Small intestine (tissue), 7 donors: ENCODE measurements around the gene HRH3. TPM values are rescaled to one million over a fixed set of nuclear protein-coding genes. Genes with fewer than 3 reads are reported as not detected.

Source experiments
- DNase-seq, 2 donors: peaks; one replicate each; pipeline versions ENCODE4 v3.0.0 to v3.0.0-alpha.2; 2013
- FAIRE-seq: peaks from 2 replicates; lab custom pipeline; 2012; peaks lifted over from hg19 to GRCh38; lab: Jason Lieb, UNC
- H3K27ac ChIP-seq, 3 donors: one replicate each; pipeline ENCODE4 v1.5.1; 2013; ENCODE audit warnings: low read length in 2 of 3, mild to moderate bottlenecking in 2 of 3, control low read depth in 1 of 3, inconsistent platforms in 1 of 3, low read depth in 1 of 3, moderate library complexity in 1 of 3
- H3K27me3 ChIP-seq, 3 donors: one replicate each; pipeline ENCODE4 v1.6.1; 2013; ENCODE audit warnings: low read length in 3 of 3, inconsistent platforms in 1 of 3; ENCODE audit not compliant: control insufficient read depth in 3 of 3, insufficient read depth in 3 of 3
- H3K36me3 ChIP-seq, 3 donors: one replicate each; pipeline ENCODE4 v1.6.1; 2013; ENCODE audit warnings: low read length in 3 of 3, inconsistent platforms in 1 of 3, low read depth in 1 of 3, mild to moderate bottlenecking in 1 of 3, moderate library complexity in 1 of 3; ENCODE audit not compliant: control insufficient read depth in 3 of 3, insufficient read depth in 2 of 3
- H3K4me1 ChIP-seq, 3 donors: one replicate each; pipeline ENCODE4 v1.6.1; 2013; ENCODE audit warnings: low read length in 2 of 3, inconsistent platforms in 1 of 3, low read depth in 1 of 3, mild to moderate bottlenecking in 1 of 3, moderate library complexity in 1 of 3; ENCODE audit not compliant: control insufficient read depth in 3 of 3, insufficient read depth in 2 of 3
- H3K4me3 ChIP-seq, 3 donors: one replicate each; pipeline ENCODE4 v1.5.1; 2013; ENCODE audit warnings: low read length in 3 of 3, control low read depth in 1 of 3, inconsistent platforms in 1 of 3, low read depth in 1 of 3, mild to moderate bottlenecking in 1 of 3, moderate library complexity in 1 of 3
- H3K9me3 ChIP-seq, 2 donors: one replicate each; pipeline ENCODE4 v1.6.1; 2013; ENCODE audit warnings: low read depth in 1 of 2, low read length in 1 of 2; ENCODE audit not compliant: control insufficient read depth in 2 of 2, insufficient read depth in 1 of 2
- WGBS, 3 donors: extraction: QIAGEN DNeasy Blood & Tissue Kit; methylation state at CpG; one replicate each; pipeline ENCODE4 v1.1.7; 2013; 5-methylcytosine and 5-hydroxymethylcytosine counted together
- polyA plus RNA-seq, 4 donors: library from polyadenylated mRNA; stranded (reverse) in 3 of 4; unstranded in 1 of 4; fragments of 200-250 nt in 3 of 4; fragments of 120-200 nt in 1 of 4; gene quantifications; one replicate each; pipeline versions ENCODE4 v1.2.1 to v1.2.3, GENCODE V29; 2013
- donor health status: healthy with polysubstance abuse.
- donor health status: control.
- donor health status: control.
- donor health status: Bipolar disorder and iron deficiency.
- donor health status: healthy.

The HRH3 gene
- polyA plus RNA-seq, 4 donors: 0.06 to 0.31 TPM; not detected in 2

DNA sequence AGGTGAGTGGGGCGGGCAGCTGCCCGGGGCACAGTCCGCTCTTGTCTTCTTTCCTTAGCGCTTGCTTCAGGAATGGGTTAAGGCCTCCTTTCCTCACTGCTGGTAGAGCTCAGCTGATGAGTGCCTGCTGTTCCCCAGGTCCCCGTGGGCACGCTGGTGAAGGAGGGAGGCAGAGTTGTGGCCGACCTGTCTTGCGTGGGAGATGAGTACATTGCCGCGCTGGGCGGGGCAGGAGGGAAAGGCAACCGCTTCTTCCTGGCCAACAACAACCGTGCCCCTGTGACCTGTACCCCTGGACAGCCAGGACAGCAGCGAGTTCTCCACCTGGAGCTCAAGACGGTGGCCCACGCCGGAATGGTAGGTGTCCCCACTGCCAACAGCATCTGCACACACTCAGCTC lies 21.6 kb downstream of the HRH3 start:
- 92 to 97% (median 96%) methylated on average over 16 to 17 of the region's 17 CpGs for WGBS, 3 donors
- peaks cover 25 to 64% (median 26%) of the 10 kb centered on the region in 3 donors for H3K36me3 ChIP-seq
- no peaks in the 10 kb centered on the region for H3K4me1 ChIP-seq
- H3K4me3 ChIP-seq: no peak overlapping the region
- FAIRE-seq (no peak), DNase-seq (no peak)
- H3K9me3 ChIP-seq: no peaks in the 10 kb centered on the region
- H3K27me3 ChIP-seq: no peaks in the 10 kb centered on the region
- no peak overlapping the region for H3K27ac ChIP-seq

DNA sequence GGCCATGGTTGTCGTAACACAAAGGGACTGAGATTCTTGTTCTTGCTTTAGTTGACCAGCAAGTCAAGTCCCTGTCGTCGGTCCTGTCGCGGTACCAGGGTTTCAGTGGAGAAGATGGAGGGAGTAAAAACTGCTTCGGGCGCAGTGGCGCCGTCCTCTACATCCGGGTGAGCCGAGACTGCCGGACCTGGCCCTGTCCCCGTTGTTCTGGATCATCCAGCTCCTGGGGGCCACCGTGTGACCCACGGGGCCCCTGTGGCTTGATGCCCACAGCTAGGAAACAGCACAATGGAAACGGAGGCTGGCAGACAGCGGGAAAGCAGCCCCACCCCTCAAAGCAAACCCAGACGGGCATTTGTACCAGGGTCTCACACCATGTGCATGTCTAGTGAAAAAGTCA lies 22.3 kb downstream of the HRH3 start:
- no peaks in the 10 kb centered on the region for H3K4me1 ChIP-seq
- no peak for DNase-seq
- peaks cover 23 to 63% (median 26%) of the 10 kb centered on the region in 3 donors for H3K36me3 ChIP-seq
- no peak overlapping the region for H3K27ac ChIP-seq
- no peak overlapping the region for H3K4me3 ChIP-seq
- no peaks in the 10 kb centered on the region for H3K27me3 ChIP-seq
- WGBS, 3 donors: 95 to 96% (median 96%) methylated on average over 18 of the region's 18 CpGs
- H3K9me3 ChIP-seq: no peaks in the 10 kb centered on the region
- no peak for FAIRE-seq

DNA sequence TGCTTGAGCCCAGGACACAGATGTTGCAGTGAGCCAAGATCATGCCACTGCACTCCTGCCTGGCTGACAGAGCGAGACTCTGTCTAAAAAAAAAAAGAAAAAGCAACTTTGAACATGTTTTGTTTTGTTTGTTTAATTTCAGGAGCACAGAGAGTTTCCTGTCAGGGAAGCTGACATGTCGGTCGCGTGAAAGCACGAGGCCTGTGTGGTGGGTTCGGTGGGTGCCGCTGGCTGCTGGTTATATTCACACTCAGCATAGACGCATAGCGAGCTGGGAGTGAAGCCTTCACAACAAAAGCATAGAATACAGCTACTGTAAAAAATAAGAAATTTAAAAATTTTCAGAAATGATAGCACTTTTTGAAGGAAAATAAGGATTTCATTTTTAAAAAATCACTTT lies 22.8 kb downstream of the HRH3 start:
- no peak for DNase-seq
- no peak overlapping the region for H3K4me3 ChIP-seq
- WGBS, 3 donors: 85 to 96% (median 93%) methylated on average over 9 of the region's 9 CpGs

DNA sequence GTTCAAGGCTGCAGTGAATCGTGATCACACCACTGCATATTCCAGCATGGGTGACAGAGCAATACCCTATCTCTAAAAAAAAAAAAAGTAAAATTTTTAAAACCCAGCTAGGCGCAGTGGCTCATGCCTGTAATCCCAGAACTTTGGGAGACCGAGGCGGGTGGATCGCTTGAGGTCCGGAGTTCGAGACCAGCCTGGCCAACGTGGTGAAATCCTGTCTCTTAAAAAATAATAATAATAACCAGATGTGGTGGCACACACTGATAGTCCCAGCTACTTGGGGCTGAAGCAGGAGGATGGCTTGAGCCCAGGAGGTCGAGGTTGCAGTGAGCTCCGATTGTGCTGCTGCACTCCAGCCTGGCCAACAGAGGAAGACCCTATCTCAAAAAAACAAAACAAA lies 23.8 kb downstream of the HRH3 start:
- 91 to 97% (median 94%) methylated on average over 10 of the region's 10 CpGs for WGBS, 3 donors
- Histone ChIP-seq H3K4me3 (no peak overlapping the region), H3K9me3 (no peaks in the 10 kb centered on the region), H3K27me3 (no peaks in the 10 kb centered on the region), H3K4me1 (no peaks in the 10 kb centered on the region), H3K27ac (no peak overlapping the region), H3K36me3 (peaks cover 25 to 61% (median 26%) of the 10 kb centered on the region in 3 donors)
- DNase-seq (no peak), FAIRE-seq (no peak)

More for the DNA sequence above, 22.8 kb downstream of the HRH3 start:
- no peaks in the 10 kb centered on the region for H3K9me3 ChIP-seq
- peaks cover 23 to 64% (median 26%) of the 10 kb centered on the region in 3 donors for H3K36me3 ChIP-seq
- FAIRE-seq: no peak
- no peaks in the 10 kb centered on the region for H3K4me1 ChIP-seq
- no peaks in the 10 kb centered on the region for H3K27me3 ChIP-seq
- no peak overlapping the region for H3K27ac ChIP-seq

DNA sequence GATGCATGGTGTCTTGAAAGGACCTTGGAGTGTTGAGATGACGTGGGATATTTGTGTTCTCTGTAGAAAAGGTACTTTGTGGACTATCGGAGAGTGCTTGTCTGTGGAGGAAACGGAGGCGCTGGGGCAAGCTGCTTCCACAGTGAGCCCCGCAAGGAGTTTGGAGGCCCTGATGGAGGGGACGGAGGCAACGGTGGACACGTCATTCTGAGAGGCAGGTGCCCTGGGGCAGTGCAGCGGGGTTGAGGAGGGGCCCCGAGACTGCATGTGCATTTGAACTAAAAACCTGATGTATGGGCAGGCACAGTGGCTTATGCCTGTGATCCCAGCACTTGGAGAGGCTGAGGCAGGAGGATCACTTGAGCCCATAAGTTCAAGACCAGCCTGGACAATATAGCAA lies 24.3 kb downstream of the HRH3 start:
- Histone ChIP-seq H3K36me3 (peaks cover 25 to 60% (median 26%) of the 10 kb centered on the region in 3 donors), H3K27me3 (no peaks in the 10 kb centered on the region), H3K27ac (no peak overlapping the region), H3K4me1 (no peaks in the 10 kb centered on the region), H3K4me3 (no peak overlapping the region), H3K9me3 (no peaks in the 10 kb centered on the region)
- DNase-seq: no peak
- FAIRE-seq: no peak
- 94 to 97% (median 97%) methylated on average over 10 of the region's 10 CpGs for whole genome bisulfite sequencing, 3 donors

DNA sequence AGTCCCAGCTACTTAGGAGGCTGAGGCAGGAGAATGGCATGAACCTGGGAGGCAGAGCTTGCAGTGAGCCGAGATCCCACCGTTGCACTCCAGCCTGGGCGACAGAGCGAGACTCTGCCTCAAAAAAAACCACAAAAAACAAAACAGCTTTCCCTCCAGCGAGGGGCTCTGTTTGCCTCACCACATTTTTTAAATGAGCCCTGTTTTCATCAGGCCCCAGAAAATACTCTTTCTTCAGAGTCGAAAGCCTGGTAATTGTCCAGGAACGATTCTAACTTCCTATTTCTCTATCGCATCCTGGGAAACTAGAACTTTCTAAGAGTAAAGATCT lies 25.0 kb downstream of the HRH3 start:
- DNase-seq (no peak), FAIRE-seq (no peak)
- Histone ChIP-seq H3K4me1 (no peaks in the 10 kb centered on the region), H3K4me3 (no peak overlapping the region), H3K27ac (no peak overlapping the region), H3K36me3 (peaks cover 22 to 58% (median 23%) of the 10 kb centered on the region in 3 donors), H3K9me3 (no peaks in the 10 kb centered on the region), H3K27me3 (no peaks in the 10 kb centered on the region)
- WGBS, 3 donors: 67 to 85% (median 80%) methylated on average over 8 of the region's 8 CpGs

DNA sequence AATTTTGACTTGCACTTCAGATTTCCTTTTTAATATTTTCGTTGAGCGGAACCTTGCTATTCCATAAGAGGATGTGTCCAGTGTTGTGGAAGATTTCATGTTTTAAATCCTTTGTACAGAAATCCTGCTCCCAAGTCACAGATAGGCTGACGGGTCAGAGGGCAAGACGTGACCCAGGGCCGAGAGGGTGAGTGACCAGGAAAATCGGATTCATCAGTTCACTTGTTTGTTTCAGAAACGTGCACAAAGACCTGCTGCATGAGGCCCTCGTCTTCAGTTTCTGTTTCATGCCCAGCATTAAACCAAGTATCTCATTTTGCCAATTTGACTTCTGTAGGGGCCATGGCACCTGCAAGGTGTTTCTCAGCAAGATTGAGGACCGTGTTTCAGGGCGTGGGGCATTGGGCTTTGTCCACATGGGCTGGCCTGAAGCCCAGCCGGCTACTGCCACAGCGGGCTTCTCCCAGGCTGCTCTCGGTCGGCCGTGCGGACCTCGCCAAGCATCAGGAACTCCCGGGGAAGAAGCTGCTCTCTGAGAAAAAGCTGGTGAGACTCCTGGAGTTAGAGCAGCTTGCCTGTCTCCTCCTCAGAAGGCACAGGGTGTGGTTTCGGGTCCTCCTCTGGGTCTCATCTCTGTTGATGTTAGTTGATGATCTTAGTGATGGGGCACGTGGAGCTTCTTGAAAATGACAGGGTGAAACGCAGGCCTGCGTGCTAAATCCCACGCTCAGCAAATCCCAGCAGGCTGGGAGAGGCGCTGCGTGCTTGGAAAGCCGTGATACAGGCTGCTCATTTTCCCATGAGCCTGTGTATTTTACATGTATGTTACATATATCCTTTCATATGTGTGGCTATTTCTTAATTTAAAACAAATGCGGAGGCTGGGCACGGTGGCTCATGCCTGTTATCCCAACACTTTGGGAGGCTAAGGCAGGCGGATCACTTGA lies 26.7 kb downstream of the HRH3 start:
- Histone ChIP-seq H3K4me3 (no peak overlapping the region), H3K36me3 (peaks cover 12 to 54% (median 17%) of the 10 kb centered on the region in 3 donors), H3K4me1 (no peaks in the 10 kb centered on the region), H3K27ac (no peak overlapping the region), H3K9me3 (no peaks in the 10 kb centered on the region), H3K27me3 (no peaks in the 10 kb centered on the region)
- FAIRE-seq (no peak), DNase-seq (no peak)
- WGBS, 3 donors: 88 to 93% (median 92%) methylated on average over 29 of the region's 29 CpGs

DNA sequence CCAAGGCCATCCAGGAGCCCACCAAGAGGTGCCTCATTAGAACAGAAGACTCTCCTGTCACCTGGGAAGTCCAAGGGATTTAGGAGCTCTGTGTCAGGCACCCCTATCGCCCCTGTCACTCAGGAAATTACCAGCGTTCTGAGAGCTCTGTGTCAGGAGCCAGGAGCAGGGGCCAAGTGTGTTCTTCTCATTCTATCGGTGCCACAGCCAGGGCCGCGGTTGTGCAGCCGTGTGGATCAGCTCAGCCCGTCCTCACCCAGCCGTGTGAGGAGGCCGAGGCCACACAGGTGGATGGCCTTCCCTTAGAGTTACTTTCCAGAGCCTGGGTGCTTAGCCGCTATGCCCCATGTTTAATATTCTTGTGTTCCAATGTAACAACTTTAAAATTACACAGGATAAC lies 27.4 kb downstream of the HRH3 start:
- FAIRE-seq: no peak
- no peaks in the 10 kb centered on the region for H3K4me1 ChIP-seq
- no peak overlapping the region for H3K4me3 ChIP-seq
- no peaks in the 10 kb centered on the region for H3K27me3 ChIP-seq
- no peak for DNase-seq
- no peak overlapping the region for H3K27ac ChIP-seq
- WGBS, 3 donors: 90 to 91% (median 90%) methylated on average over 10 of the region's 10 CpGs
- H3K9me3 ChIP-seq: no peaks in the 10 kb centered on the region
- H3K36me3 ChIP-seq: peaks cover 6 to 47% (median 11%) of the 10 kb centered on the region in 3 donors
